ENCODE data around the gene CELF5.
"Not testable (repeated sequence)": the region's sequence is repeated elsewhere in the genome, so short reads cannot be mapped to it uniquely, and the experiment has no call there.

Gene CELF5

DNA sequence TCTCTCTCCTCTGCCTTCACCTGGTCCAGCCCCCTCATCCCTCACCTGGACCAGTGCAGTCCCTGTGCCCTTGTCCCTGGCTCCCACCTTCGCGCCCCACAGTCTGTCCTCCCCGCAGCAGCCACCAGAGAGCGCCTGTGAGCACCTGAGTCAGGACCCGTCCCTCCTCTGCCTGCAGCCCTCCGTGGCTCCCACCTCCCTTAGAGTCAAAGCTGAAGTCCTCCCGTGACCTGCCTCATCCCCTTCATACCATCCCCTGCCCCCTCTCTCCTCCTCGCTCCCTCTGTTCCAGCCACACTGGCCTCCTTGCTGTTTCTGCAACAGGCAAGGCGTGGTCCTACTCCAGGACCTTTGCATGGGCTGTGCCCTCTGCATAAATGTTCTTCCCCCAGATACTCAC lies 10.3 kb downstream of the CELF5 start:
- Mint-ChIP-seq H3K4me1 (ENCODE audit: low read depth) (no peaks in the 10 kb centered on the region), H3K27me3 (peaks cover 18% of the 10 kb centered on the region), H3K27ac (no peak overlapping the region), H3K9me3 (no peaks in the 10 kb centered on the region), H3K4me3 (no peak overlapping the region), H3K36me3 (ENCODE audit: low read depth) (no peaks in the 10 kb centered on the region)
- DNase-seq, result peak; percentile 47

DNA sequence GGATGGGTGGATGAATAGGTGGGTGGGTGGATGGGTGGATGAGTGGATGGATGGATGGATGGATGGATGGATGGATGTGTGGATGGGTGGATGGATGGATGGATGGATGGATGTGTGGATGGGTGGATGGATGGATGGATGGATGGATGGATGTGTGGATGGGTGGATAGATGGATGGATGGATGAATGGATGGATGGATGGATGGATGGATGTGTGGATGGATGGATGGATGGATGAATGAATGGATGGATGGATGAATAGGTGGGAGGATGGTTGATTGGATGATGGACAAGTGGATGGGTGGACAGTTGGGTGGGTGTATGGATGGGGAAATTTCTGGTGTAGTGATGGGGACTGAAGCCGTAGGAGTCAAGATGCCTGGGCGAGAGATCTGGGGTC lies 11.1 kb downstream of the CELF5 start:
- H3K27ac Mint-ChIP-seq; DNase-seq; H3K4me1 Mint-ChIP-seq (ENCODE audit: low read depth); H3K9me3 Mint-ChIP-seq; H3K36me3 Mint-ChIP-seq (ENCODE audit: low read depth); H3K4me3 Mint-ChIP-seq: not testable (repeated sequence)
- H3K27me3 Mint-ChIP-seq, result peaks cover 18% of the 10 kb centered on the region

- Mint-ChIP-seq H3K27me3 (peaks cover 18% of the 10 kb centered on the region), H3K9me3 (no peaks in the 10 kb centered on the region), H3K4me1 (ENCODE audit: low read depth) (no peaks in the 10 kb centered on the region), H3K4me3 (no peak overlapping the region), H3K27ac (no peak overlapping the region), H3K36me3 (ENCODE audit: low read depth) (no peaks in the 10 kb centered on the region)
- DNase-seq, result no peak
Measured at GRCh38 chr19:3236272-3236671, 11.8 kb downstream of the CELF5 start.

DNA sequence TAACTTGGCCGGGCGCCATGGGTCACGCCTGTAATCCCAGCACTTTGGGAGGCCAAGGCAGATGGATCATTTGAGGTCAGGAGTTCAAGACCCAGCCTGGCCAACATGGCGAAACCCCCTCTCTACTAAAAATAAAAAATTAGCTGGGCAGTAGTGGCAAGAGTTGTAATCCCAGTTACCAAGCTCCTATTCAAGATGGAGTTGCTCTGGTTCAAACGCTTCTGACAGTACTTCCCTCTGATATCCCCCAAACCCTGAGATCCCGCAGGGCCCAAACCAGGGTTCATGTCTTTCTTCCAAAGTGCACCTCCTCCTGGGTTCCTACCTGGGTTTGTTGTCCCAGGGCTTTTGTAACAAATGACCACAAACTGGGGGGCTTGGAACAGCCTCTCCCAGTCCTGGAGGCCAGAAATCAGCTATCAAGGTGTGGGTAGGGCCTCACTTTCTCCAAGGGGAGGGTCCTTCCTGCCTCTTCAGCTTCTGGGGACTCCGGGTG lies 13.7 kb downstream of the CELF5 start:
- Mint-ChIP-seq H3K4me3 (no peak overlapping the region), H3K36me3 (ENCODE audit: low read depth) (no peaks in the 10 kb centered on the region), H3K9me3 (no peaks in the 10 kb centered on the region), H3K4me1 (ENCODE audit: low read depth) (no peaks in the 10 kb centered on the region), H3K27ac (no peak overlapping the region), H3K27me3 (peaks cover 14% of the 10 kb centered on the region)
- DNase-seq, result no peak

DNA sequence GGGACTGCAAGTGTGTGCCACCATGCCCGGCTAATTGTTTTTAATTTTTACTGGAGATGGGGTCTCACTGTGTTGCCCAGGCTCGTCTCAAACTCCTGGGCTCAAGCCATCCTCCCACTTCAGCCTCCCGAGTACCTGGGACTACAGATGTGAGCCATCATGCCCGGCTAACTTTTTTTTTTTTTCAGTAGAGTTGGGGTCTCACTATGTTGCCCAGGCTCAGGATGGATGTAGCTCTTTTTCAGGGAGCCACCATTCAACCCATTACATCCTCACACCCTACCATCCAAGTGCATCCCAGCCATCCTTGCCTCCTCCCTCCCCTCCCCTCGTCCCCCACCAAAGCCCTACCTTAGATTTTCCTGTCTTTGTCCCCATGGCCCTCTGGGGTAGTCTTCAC lies 14.9 kb downstream of the CELF5 start:
- no peaks in the 10 kb centered on the region for H3K36me3 Mint-ChIP-seq (ENCODE audit: low read depth)
- H3K27ac Mint-ChIP-seq, result no peak overlapping the region
- H3K9me3 Mint-ChIP-seq, result no peaks in the 10 kb centered on the region
- H3K4me3 Mint-ChIP-seq, result no peak overlapping the region
- H3K4me1 Mint-ChIP-seq (ENCODE audit: low read depth), result no peaks in the 10 kb centered on the region
- H3K27me3 Mint-ChIP-seq, result peaks cover 7% of the 10 kb centered on the region
- DNase-seq, result no peak

DNA sequence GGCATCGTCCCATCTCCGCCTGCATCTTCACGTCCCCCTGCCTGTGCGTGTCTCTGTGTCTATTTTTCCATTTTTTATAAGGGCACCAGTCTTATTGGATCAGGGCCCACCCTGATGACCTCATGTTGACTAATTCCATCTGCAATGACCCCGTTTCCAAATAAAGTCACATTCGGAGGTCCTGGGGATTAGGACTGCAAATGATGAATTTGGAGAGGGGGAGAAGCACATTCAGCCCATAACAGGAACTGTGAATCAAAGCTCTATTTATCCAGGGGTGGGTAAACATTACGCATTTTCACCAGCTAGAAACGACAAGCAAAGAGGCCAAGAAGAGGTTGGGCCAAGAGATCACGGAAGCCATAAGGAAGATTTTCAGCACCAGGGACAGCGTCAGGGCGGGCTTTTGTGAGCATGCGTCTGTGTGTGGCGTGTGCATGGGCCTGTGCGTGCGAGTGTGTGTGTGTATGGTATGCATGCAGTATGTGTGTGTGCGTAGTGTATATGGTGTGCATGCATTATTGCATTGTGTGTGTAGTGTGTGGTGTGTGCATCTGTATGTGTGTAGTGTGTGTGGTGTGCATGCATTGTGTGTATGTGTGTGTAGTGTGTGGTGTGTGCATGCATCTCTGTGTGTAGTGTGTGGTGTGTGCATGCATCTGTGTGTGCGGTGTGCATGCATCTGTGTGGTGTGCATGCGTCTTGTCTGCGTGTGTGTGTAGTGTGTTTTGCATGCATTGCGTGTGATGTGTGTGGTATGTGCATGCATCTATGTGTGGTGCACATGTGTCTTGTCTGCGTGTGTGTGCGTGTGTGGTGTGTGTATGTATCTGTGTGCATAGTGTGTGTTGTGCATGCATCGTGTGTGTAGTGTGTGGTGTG lies 19.6 kb downstream of the CELF5 start:
- H3K27me3 Mint-ChIP-seq, result no peaks in the 10 kb centered on the region
- no peaks in the 10 kb centered on the region for H3K9me3 Mint-ChIP-seq
- no peak overlapping the region for H3K27ac Mint-ChIP-seq
- H3K4me1 Mint-ChIP-seq (ENCODE audit: low read depth), result no peaks in the 10 kb centered on the region
- DNase-seq, result peak; percentile 61
- no peaks in the 10 kb centered on the region for H3K36me3 Mint-ChIP-seq (ENCODE audit: low read depth)
- H3K4me3 Mint-ChIP-seq, result no peak overlapping the region

GRCh38 chr19:3245050-3245449 lies 20.6 kb downstream of the CELF5 start:
- H3K27ac Mint-ChIP-seq, result no peak overlapping the region
- no peaks in the 10 kb centered on the region for H3K36me3 Mint-ChIP-seq (ENCODE audit: low read depth)
- no peaks in the 10 kb centered on the region for H3K9me3 Mint-ChIP-seq
- H3K4me1 Mint-ChIP-seq (ENCODE audit: low read depth), result no peaks in the 10 kb centered on the region
- H3K4me3 Mint-ChIP-seq, result no peak overlapping the region
- peaks cover 7% of the 10 kb centered on the region for H3K27me3 Mint-ChIP-seq
- no peak for DNase-seq

- peaks cover 9% of the 10 kb centered on the region for H3K9me3 Mint-ChIP-seq
- H3K4me3 Mint-ChIP-seq, result no peak overlapping the region
- H3K36me3 Mint-ChIP-seq (ENCODE audit: low read depth), result no peaks in the 10 kb centered on the region
- H3K27me3 Mint-ChIP-seq, result peaks cover 22% of the 10 kb centered on the region
- H3K27ac Mint-ChIP-seq, result no peak overlapping the region
- H3K4me1 Mint-ChIP-seq (ENCODE audit: low read depth), result no peaks in the 10 kb centered on the region
- no peak for DNase-seq
Measured at GRCh38 chr19:3248728-3249326, 24.4 kb downstream of the CELF5 start.

DNA sequence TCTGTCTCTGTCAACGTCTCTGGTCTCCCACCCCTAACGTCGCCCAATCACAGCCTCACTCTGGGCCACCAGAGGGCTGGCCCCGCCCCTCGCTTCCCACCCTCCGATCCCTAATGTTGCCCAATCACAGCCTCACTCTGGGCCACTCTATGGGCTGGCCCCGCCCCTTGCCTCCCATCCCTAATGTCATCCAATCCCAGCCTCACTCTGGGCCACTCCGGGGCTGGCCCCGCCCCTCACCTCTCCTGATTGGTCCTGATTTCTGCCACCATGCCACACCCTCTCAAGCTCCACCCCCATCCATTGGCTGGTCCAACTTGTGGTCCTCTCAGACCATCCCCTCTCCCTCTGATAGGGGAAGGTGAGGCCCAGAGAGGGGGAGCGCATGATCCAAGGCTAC lies 24.9 kb downstream of the CELF5 start:
- peaks cover 26% of the 10 kb centered on the region for H3K27me3 Mint-ChIP-seq
- peaks cover 14% of the 10 kb centered on the region for H3K9me3 Mint-ChIP-seq
- no peak for DNase-seq
- H3K36me3 Mint-ChIP-seq (ENCODE audit: low read depth), result no peaks in the 10 kb centered on the region
- H3K4me3 Mint-ChIP-seq, result no peak overlapping the region
- H3K27ac Mint-ChIP-seq, result no peak overlapping the region
- H3K4me1 Mint-ChIP-seq (ENCODE audit: low read depth), result no peaks in the 10 kb centered on the region

GRCh38 chr19:3250675-3251074 lies 26.2 kb downstream of the CELF5 start:
- Mint-ChIP-seq H3K4me3 (no peak overlapping the region), H3K27ac (no peak overlapping the region), H3K27me3 (peaks cover 29% of the 10 kb centered on the region), H3K4me1 (ENCODE audit: low read depth) (no peaks in the 10 kb centered on the region), H3K36me3 (ENCODE audit: low read depth) (no peaks in the 10 kb centered on the region), H3K9me3 (peaks cover 14% of the 10 kb centered on the region)
- DNase-seq, result peak; percentile 64

GRCh38 chr19:3251229-3251628 lies 26.8 kb downstream of the CELF5 start:
- no peaks in the 10 kb centered on the region for H3K36me3 Mint-ChIP-seq (ENCODE audit: low read depth)
- H3K27me3 Mint-ChIP-seq, result peaks cover 29% of the 10 kb centered on the region
- no peak for DNase-seq
- H3K9me3 Mint-ChIP-seq, result peaks cover 14% of the 10 kb centered on the region
- H3K4me3 Mint-ChIP-seq, result no peak overlapping the region
- no peak overlapping the region for H3K27ac Mint-ChIP-seq
- H3K4me1 Mint-ChIP-seq (ENCODE audit: low read depth), result no peaks in the 10 kb centered on the region

DNA sequence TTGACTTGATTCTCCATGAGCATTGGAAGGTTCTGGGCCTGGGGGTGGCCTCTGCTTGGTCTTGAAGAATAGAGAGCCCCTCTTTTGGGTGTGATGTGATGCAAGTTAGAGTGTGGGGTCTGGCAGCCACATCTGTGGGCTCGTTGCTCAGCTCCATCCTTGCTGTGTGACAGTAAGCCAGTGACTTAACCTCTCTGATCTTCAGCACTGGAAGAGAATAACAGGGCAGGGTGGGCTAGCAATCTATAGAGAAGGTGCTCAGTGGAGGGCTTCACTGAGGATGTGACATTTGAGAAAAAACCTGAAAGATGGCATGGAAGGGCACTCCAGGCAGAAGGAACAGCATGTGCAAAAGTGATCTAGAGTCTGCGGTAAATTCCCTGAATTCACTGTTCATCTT lies 28.2 kb downstream of the CELF5 start:
- Mint-ChIP-seq H3K27ac (no peak overlapping the region), H3K27me3 (peaks cover 29% of the 10 kb centered on the region), H3K4me3 (no peak overlapping the region), H3K9me3 (peaks cover 14% of the 10 kb centered on the region), H3K36me3 (ENCODE audit: low read depth) (no peaks in the 10 kb centered on the region), H3K4me1 (ENCODE audit: low read depth) (no peaks in the 10 kb centered on the region)
- DNase-seq, result no peak

- H3K36me3 Mint-ChIP-seq (ENCODE audit: low read depth), result no peaks in the 10 kb centered on the region
- no peak overlapping the region for H3K4me3 Mint-ChIP-seq
- no peaks in the 10 kb centered on the region for H3K4me1 Mint-ChIP-seq (ENCODE audit: low read depth)
- DNase-seq, result no peak
- H3K27me3 Mint-ChIP-seq, result peaks cover 29% of the 10 kb centered on the region
- H3K9me3 Mint-ChIP-seq, result peaks cover 14% of the 10 kb centered on the region
- H3K27ac Mint-ChIP-seq, result no peak overlapping the region
Measured at GRCh38 chr19:3253270-3253669, 28.8 kb downstream of the CELF5 start.

DNA sequence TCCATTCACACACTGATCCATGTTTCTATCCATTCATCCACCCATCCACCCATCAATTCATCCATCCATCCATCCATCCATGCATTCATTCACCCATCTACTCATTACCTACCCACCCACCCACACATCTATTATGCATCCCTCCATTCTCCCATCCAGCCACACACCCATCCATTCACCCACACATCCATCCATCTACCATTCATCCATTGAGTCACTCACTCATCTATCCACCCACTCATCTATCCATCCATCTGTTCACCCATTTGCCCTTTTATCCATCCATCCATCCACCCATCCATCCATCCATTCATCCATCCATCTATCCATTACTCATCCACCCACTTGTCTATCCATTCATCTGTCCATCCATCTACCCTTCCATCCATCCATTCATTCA lies 30.1 kb downstream of the CELF5 start:
- Mint-ChIP-seq H3K27me3 (peaks cover 31% of the 10 kb centered on the region), H3K4me1 (ENCODE audit: low read depth) (no peaks in the 10 kb centered on the region), H3K27ac (no peak overlapping the region), H3K9me3 (peaks cover 14% of the 10 kb centered on the region), H3K4me3 (no peak overlapping the region), H3K36me3 (ENCODE audit: low read depth) (no peaks in the 10 kb centered on the region)
- no peak for DNase-seq

- H3K9me3 Mint-ChIP-seq, result peaks cover 14% of the 10 kb centered on the region
- H3K4me3 Mint-ChIP-seq, result no peak overlapping the region
- H3K4me1 Mint-ChIP-seq (ENCODE audit: low read depth), result no peaks in the 10 kb centered on the region
- no peaks in the 10 kb centered on the region for H3K36me3 Mint-ChIP-seq (ENCODE audit: low read depth)
- H3K27me3 Mint-ChIP-seq, result peaks cover 18% of the 10 kb centered on the region
- DNase-seq, result no peak
- no peak overlapping the region for H3K27ac Mint-ChIP-seq
Measured at GRCh38 chr19:3257071-3257470, 32.6 kb downstream of the CELF5 start.

Data from activated T-cell treated with anti-CD3 and anti-CD28 coated beads, Interleukin-2, amount 50 U/mL, for 24 hours (primary cell).